ENCODE data around the gene HUWE1. TPM values are rescaled to one million over a fixed set of nuclear protein-coding genes. Genes with fewer than 3 reads are reported as not detected.

Gene HUWE1
- total RNA-seq, 2 donors from 2014 or later: 116 to 169 TPM

DNA sequence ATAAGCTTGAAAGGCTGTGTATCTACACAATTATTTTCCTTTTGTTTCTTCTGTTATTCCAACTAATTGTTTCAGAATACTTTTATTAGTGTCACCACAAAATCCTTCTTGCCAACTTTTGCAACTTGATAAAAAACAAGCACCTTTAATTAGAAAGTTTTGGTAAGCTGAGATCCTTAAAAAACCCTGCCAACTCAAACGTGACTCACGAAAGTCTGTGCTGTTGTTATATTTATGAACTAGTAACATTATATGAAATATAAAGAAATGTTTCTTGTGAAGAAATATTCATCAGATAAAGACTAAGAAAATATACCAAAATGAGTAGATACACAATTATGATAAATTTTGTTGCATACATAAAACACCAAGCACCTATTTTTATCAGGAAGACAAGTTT is 49.0 kb downstream of the HUWE1 start:
- no peak overlapping the region for H3K4me3 ChIP-seq
- peaks cover 3% of the 10 kb centered on the region for H3K36me3 ChIP-seq
- no peaks in the 10 kb centered on the region for H3K27me3 ChIP-seq
- H3K4me1 ChIP-seq: no peaks in the 10 kb centered on the region
- H3K27ac ChIP-seq: no peak overlapping the region
- no peak for TF ChIP-seq CTCF (IDR thresholded peaks at IDR 0.05)
- no peaks in the 10 kb centered on the region for H3K9me3 ChIP-seq
- intact Hi-C loops (cut with DNase I): no loop called here
- H3K9ac ChIP-seq (ENCODE audit: low read depth in 2 of 2, low read length in 2 of 2): no peak overlapping the region
- DNase-seq: no peak

DNA sequence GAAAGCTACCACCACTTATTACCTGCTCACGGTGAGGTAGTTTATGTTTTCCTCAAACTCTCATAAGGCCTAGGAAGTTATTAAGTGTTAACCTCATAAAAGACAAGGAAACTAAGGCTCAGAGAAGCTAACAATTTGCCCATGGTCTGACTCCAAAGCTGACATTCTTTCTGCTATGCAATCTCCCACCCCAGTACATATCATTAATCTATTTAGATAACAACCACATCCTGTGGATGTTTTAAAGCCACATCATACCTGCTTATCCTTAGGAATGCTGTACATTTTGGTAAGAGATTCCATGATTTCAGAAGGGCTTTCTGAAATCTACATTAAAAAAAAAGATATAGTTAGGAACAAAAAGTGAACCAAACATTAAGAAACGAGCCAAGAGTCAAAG is 55.4 kb downstream of the HUWE1 start:
- intact Hi-C loops (cut with DNase I): no loop called here
- Histone ChIP-seq H3K9ac (ENCODE audit: low read depth in 2 of 2, low read length in 2 of 2) (no peak overlapping the region), H3K27me3 (no peaks in the 10 kb centered on the region), H3K36me3 (peaks cover 3% of the 10 kb centered on the region), H3K4me3 (no peak overlapping the region), H3K27ac (no peak overlapping the region), H3K9me3 (no peaks in the 10 kb centered on the region), H3K4me1 (no peaks in the 10 kb centered on the region)
- DNase-seq: no peak
- no peak for TF ChIP-seq CTCF (IDR thresholded peaks at IDR 0.05)

DNA sequence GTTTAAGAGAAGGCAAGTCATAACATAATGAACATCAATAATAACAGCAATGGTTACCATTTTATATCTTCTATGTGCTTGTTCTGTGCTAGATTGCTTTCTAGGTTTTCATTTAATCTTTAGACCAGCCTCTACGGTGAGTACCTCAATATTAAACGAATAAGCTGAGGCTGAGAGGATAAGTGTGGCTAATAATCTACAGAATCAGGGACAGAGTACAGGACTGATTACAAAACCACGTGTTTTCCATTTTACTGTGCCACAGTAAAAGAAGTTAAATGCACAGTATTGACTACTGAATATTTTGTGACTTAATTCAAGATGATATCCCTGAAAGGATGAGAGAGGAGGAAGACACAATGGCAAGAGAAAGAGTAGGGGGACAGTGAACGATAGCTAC is 56.3 kb downstream of the HUWE1 start:
- H3K27ac ChIP-seq: no peak overlapping the region
- H3K4me1 ChIP-seq: no peaks in the 10 kb centered on the region
- no peak overlapping the region for H3K9ac ChIP-seq (ENCODE audit: low read depth in 2 of 2, low read length in 2 of 2)
- intact Hi-C loops (cut with DNase I): no loop called here
- H3K36me3 ChIP-seq: peaks cover 1% of the 10 kb centered on the region
- H3K9me3 ChIP-seq: no peaks in the 10 kb centered on the region
- no peak for TF ChIP-seq CTCF (IDR thresholded peaks at IDR 0.05)
- no peak overlapping the region for H3K4me3 ChIP-seq
- DNase-seq: no peak
- no peaks in the 10 kb centered on the region for H3K27me3 ChIP-seq

- no peak for DNase-seq
- Histone ChIP-seq H3K27ac (no peak overlapping the region), H3K9ac (ENCODE audit: low read depth in 2 of 2, low read length in 2 of 2) (no peak overlapping the region), H3K4me1 (no peaks in the 10 kb centered on the region), H3K27me3 (no peaks in the 10 kb centered on the region), H3K9me3 (no peaks in the 10 kb centered on the region), H3K36me3 (peaks cover 4% of the 10 kb centered on the region), H3K4me3 (no peak overlapping the region)
- intact Hi-C loops (cut with DNase I): no loop called here
- TF ChIP-seq CTCF (IDR thresholded peaks at IDR 0.05): no peak
Observed at GRCh38 chrX:53622431-53622830, 64.1 kb downstream of the HUWE1 start.

DNA sequence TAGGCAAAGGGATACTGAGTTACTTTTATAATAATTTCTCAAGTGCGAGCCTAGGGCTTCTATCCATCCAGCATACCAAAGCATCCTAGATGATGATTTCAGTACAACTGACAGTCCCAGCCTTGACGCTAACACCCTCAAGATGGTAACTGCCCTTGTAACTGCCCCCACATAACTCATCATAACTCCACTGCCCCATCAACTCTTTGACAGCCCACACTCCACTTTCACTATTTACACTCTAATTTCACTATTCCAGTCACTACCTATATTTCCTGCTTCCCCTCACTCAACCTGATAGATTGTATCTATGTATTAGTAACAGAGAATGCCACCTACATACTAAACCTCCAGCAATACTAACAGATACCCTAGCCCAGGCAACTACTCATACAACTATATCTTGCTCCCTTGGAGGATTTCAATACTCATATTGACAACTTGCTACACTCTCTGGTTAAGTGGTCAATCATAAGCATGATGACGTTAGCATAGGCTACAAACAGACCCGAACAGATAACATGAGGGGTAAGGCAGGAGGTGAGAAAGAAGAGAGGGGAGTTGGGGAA is 65.0 kb downstream of the HUWE1 start:
- Histone ChIP-seq H3K27me3 (no peaks in the 10 kb centered on the region), H3K9ac (ENCODE audit: low read depth in 2 of 2, low read length in 2 of 2) (no peak overlapping the region), H3K36me3 (peaks cover 4% of the 10 kb centered on the region), H3K9me3 (no peaks in the 10 kb centered on the region), H3K4me1 (no peaks in the 10 kb centered on the region), H3K4me3 (no peak overlapping the region), H3K27ac (no peak overlapping the region)
- TF ChIP-seq CTCF (IDR thresholded peaks at IDR 0.05): no peak
- intact Hi-C loops (cut with DNase I): no loop called here
- DNase-seq: no peak

Measured in colonic mucosa (tissue), 4 donors.